Natural killer cell (primary cell): ENCODE measurements around the gene HDHD2. TPM values are rescaled to one million over a fixed set of nuclear protein-coding genes. Genes with fewer than 3 reads are reported as not detected.

Experiments used
- ATAC-seq, 3 donors: fragments of 150-1000 bp in 2 of 3; fragments of 200-7000 bp in 1 of 3; cut with Tn5 transposase; 1 replicate in 1 of 3; 2 replicates in 2 of 3; pipeline ENCODE4 v1.10.0; 2021; ENCODE audit warnings: mild to moderate bottlenecking in 2 of 3, moderate library complexity in 2 of 3
- DNase-seq, 2 donors: peaks; one replicate each; pipeline versions ENCODE4 v3.0.0 to v3.0.0-alpha.2; 2013 to 2021; ENCODE audit warnings: mixed read lengths in 1 of 2
- H3K27ac ChIP-seq: one replicate; pipeline ENCODE4 v1.5.1; 2013; ENCODE audit warnings: mild to moderate bottlenecking, low read length
- H3K27me3 ChIP-seq: one replicate; pipeline ENCODE4 v1.6.1; 2013; ENCODE audit warnings: low read length; ENCODE audit not compliant: control insufficient read depth, insufficient read depth
- H3K36me3 ChIP-seq: one replicate; pipeline ENCODE4 v1.6.1; 2013; ENCODE audit warnings: low read length; ENCODE audit not compliant: control insufficient read depth, insufficient read depth
- H3K4me1 ChIP-seq: one replicate; pipeline ENCODE4 v1.6.1; 2013; ENCODE audit warnings: low read length; ENCODE audit not compliant: control insufficient read depth, insufficient read depth
- H3K4me3 ChIP-seq: one replicate; pipeline ENCODE4 v1.5.1; 2013; ENCODE audit warnings: low read length
- H3K9me3 ChIP-seq: one replicate; pipeline ENCODE4 v1.6.1; 2013; ENCODE audit warnings: low read length; ENCODE audit not compliant: control insufficient read depth, insufficient read depth
- H3K27ac Mint-ChIP-seq, 2 donors: one replicate each; pipeline ENCODE4 v1.8.0; 2022; ENCODE audit warnings: mild to moderate bottlenecking in 2 of 2, mixed read lengths in 2 of 2, moderate library complexity in 1 of 2
- H3K27me3 Mint-ChIP-seq, 2 donors: one replicate each; pipeline ENCODE4 v1.8.0; 2022; ENCODE audit warnings: low read depth in 2 of 2, mixed read lengths in 2 of 2
- H3K36me3 Mint-ChIP-seq: one replicate; pipeline ENCODE4 v1.8.0; 2022; ENCODE audit warnings: mixed read lengths
- H3K4me1 Mint-ChIP-seq, 2 donors: one replicate each; pipeline ENCODE4 v1.8.0; 2022; ENCODE audit warnings: mixed read lengths in 2 of 2
- H3K4me3 Mint-ChIP-seq: one replicate; pipeline ENCODE4 v1.8.0; 2022; ENCODE audit warnings: mild to moderate bottlenecking, moderate library complexity, mixed read lengths
- H3K9me3 Mint-ChIP-seq, 2 donors: one replicate each; pipeline ENCODE4 v1.8.0; 2022; ENCODE audit warnings: mixed read lengths in 2 of 2
- WGBS: methylation state at CpG from one replicate; pipeline ENCODE4 v1.1.7; 2013; ENCODE audit warnings: missing lambda C conversion rate; ENCODE audit not compliant: insufficient coverage; 5-methylcytosine and 5-hydroxymethylcytosine counted together
- intact Hi-C: fragments of 100-400 bp; cut with micrococcal nuclease; formaldehyde crosslinking; loops from one replicate; pipeline ENCODE4 v1.14.2; 2022
- total RNA-seq, 4 donors: library from RNA; stranded (reverse); fragments of 120-200 nt in 1 of 4; gene quantifications; one replicate each; pipeline versions ENCODE4 v1.2.3 to v1.2.4, GENCODE V29; 2013 to 2022
- TF ChIP-seq, protein P1 (sequence below): fragments of 200-600 bp; IDR thresholded peaks from one replicate; pipeline ENCODE4 v1.8.0; 2022; ENCODE audit warnings: antibody characterized with exemption

Gene HDHD2
- total RNA-seq, 3 donors from 2014 or later (not counting 1 experiment from before 2014, with no cell fraction given) = 27.5 to 36.2 (median 35.3) TPM

DNA sequence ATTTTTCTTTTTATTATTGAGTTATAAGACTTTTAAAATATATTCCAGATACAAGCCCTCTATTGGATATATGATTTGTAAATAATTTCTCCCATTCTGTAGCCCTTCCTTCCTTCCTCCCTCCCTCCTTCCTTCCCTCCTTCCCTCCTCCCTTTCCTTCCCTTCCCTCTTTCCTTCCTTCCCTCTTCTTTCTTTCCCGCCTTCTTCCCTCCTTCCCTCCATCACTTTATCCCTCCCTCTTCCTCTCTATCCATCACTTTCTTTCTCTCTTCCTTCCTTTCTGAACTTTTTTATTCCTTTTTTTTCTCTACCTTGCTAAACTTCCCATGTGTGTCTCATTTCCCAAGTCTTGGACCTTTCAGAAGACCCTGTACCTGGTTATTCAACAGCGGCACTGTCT lies 69.4 kb downstream of the HDHD2 start:
- intact Hi-C loops = no loop called here
- no peak for DNase-seq
- H3K27me3 ChIP-seq = no peaks in the 10 kb centered on the region
- no peak overlapping the region for H3K4me3 ChIP-seq
- Mint-ChIP-seq H3K27ac (no peak overlapping the region), H3K27me3 (no peaks in the 10 kb centered on the region), H3K9me3 (no peaks in the 10 kb centered on the region), H3K36me3 (no peaks in the 10 kb centered on the region), H3K4me1 (no peaks in the 10 kb centered on the region), H3K4me3 (no peak overlapping the region)
- ATAC-seq = no peak
- H3K27ac ChIP-seq = no peak overlapping the region
- no peaks in the 10 kb centered on the region for H3K9me3 ChIP-seq
- no peaks in the 10 kb centered on the region for H3K4me1 ChIP-seq
- TF ChIP-seq, protein P1, sequence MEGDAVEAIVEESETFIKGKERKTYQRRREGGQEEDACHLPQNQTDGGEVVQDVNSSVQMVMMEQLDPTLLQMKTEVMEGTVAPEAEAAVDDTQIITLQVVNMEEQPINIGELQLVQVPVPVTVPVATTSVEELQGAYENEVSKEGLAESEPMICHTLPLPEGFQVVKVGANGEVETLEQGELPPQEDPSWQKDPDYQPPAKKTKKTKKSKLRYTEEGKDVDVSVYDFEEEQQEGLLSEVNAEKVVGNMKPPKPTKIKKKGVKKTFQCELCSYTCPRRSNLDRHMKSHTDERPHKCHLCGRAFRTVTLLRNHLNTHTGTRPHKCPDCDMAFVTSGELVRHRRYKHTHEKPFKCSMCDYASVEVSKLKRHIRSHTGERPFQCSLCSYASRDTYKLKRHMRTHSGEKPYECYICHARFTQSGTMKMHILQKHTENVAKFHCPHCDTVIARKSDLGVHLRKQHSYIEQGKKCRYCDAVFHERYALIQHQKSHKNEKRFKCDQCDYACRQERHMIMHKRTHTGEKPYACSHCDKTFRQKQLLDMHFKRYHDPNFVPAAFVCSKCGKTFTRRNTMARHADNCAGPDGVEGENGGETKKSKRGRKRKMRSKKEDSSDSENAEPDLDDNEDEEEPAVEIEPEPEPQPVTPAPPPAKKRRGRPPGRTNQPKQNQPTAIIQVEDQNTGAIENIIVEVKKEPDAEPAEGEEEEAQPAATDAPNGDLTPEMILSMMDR = no peak
- 95% methylated on average over 1 of the region's 2 CpGs for WGBS
- H3K36me3 ChIP-seq = no peaks in the 10 kb centered on the region

DNA sequence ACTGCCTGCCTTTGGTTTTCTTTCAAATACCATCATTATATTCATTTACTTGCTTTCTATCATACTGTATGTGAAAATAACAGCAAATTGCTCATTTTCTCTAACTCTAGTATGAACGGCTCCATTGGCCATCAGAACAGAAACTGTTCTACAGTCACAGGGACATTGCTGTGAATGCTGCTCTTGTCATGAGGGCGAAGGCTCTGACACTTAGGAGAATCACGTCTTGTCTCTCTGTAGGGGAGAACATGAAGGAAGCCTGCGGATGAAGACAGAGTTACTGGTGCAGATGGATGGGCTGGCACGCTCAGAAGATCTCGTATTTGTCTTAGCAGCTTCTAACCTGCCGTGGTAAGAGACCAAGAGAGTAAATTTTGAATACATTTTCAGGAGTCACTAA lies 73.2 kb downstream of the HDHD2 start:
- WGBS = 96% methylated on average over 7 of the region's 7 CpGs

DNA sequence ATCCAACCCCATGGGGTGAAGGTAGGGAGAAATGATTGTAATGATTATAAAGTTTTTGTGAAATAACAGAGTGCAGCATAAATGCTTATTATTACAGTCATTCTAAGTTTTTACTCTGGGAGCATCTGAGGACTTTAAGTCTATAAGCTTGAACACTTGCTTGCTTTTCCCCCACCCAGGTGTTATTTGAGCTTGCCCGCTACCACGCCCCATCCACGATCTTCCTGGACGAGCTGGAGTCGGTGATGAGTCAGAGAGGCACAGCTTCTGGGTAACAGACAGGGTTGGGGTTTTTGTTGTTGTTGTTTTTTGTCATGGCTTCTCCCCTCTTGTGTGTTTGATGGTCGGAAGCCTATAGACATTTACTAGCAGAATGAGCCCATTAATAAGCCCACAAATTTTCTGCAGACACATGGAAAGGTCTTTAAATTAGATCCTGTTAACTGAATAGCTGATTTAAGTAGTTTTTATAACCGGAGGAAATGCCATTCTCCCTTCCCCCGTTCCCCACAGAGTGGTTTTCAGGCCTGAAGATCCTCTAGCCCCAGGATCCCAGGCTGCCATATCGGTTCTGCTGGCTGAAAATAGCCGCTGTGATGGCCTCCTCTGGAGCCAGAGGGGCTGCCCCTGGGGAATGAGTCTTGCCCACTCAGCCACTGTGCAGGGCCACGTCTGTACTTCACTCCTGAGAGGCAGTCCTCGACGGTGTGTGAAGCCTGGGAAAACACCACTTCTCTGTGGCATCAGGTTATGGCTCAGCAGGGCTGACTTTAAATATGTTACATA lies 75.0 kb downstream of the HDHD2 start:
- Mint-ChIP-seq H3K27ac (no peak overlapping the region), H3K9me3 (no peaks in the 10 kb centered on the region), H3K4me3 (no peak overlapping the region), H3K27me3 (peaks cover 3 to 7% of the 10 kb centered on the region in 2 donors), H3K4me1 (no peaks in the 10 kb centered on the region), H3K36me3 (no peaks in the 10 kb centered on the region)
- H3K27me3 ChIP-seq = no peaks in the 10 kb centered on the region
- intact Hi-C loops = no loop called here
- WGBS = 82% methylated on average over 12 of the region's 13 CpGs
- no peaks in the 10 kb centered on the region for H3K4me1 ChIP-seq
- ATAC-seq (no peak), DNase-seq (no peak)
- TF ChIP-seq, protein P1 = no peak
- no peak overlapping the region for H3K27ac ChIP-seq
- H3K36me3 ChIP-seq = no peaks in the 10 kb centered on the region
- H3K4me3 ChIP-seq = no peak overlapping the region
- no peaks in the 10 kb centered on the region for H3K9me3 ChIP-seq

More for the DNA sequence above, 73.2 kb downstream of the HDHD2 start:
- H3K4me1 ChIP-seq = no peaks in the 10 kb centered on the region
- H3K27me3 Mint-ChIP-seq = peaks cover 0 to 7% of the 10 kb centered on the region in 2 donors
- no peaks in the 10 kb centered on the region for H3K4me1 Mint-ChIP-seq
- no peaks in the 10 kb centered on the region for H3K36me3 Mint-ChIP-seq
- H3K36me3 ChIP-seq = no peaks in the 10 kb centered on the region
- no peak overlapping the region for H3K27ac ChIP-seq
- H3K27ac Mint-ChIP-seq = no peak overlapping the region
- H3K27me3 ChIP-seq = no peaks in the 10 kb centered on the region
- TF ChIP-seq, protein P1 = no peak
- H3K4me3 Mint-ChIP-seq = no peak overlapping the region
- no peaks in the 10 kb centered on the region for H3K9me3 ChIP-seq
- intact Hi-C loops = no loop called here
- DNase-seq = no peak
- no peak for ATAC-seq
- H3K4me3 ChIP-seq = no peak overlapping the region
- H3K9me3 Mint-ChIP-seq = no peaks in the 10 kb centered on the region

DNA sequence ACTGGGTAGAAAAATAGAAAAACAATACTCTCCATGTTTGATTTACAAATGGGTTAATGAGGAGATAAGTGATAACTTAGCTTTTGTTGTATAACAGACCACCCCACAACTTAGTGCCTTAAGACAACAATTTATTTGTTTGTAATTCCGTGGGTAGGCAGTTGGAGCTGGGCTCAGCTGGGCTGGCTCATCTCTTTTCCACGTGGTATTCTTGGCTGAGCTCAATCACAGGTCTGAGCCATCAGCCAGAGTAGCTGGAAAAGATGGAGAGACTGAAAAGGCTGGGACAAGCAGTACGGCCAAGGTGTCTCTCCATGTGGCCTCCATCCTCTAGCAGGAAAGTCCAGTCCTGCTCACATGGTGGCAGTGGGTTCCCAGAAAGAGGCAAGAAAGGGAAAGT lies 82.7 kb downstream of the HDHD2 start:
- Mint-ChIP-seq H3K27ac (no peak overlapping the region), H3K9me3 (no peaks in the 10 kb centered on the region), H3K27me3 (peaks cover 6 to 8% of the 10 kb centered on the region in 2 donors), H3K4me3 (no peak overlapping the region), H3K36me3 (no peaks in the 10 kb centered on the region), H3K4me1 (no peaks in the 10 kb centered on the region)
- no peak overlapping the region for H3K4me3 ChIP-seq
- no peaks in the 10 kb centered on the region for H3K4me1 ChIP-seq
- 57% methylated on average over 3 of the region's 3 CpGs for WGBS
- no peak overlapping the region for H3K27ac ChIP-seq
- H3K27me3 ChIP-seq = no peaks in the 10 kb centered on the region
- H3K36me3 ChIP-seq = no peaks in the 10 kb centered on the region
- ATAC-seq (no peak), DNase-seq (no peak)
- no peaks in the 10 kb centered on the region for H3K9me3 ChIP-seq
- intact Hi-C loops = no loop called here
- TF ChIP-seq, protein P1 = no peak
